PC-9 (cell line): Measurements from ENCODE around the gene RABGGTA. TPM values are rescaled to one million over a fixed set of nuclear protein-coding genes. Genes with fewer than 3 reads are reported as not detected.

Source experiments
- BruUV-seq: library from RNA; stranded (reverse); fragments of 400-500 nt; replicated peaks from 2 replicates; lab custom pipeline; 2021; lab: Mats Ljungman, UMichigan
- CTCF ChIA-PET: fragments of 300-600 bp; sonication (Branson Sonifier 250); formaldehyde crosslinking; loops from one replicate; lab custom pipeline; 2022; ENCODE audit warnings: antibody characterized with exemption; lab: Charles Lee
- POLR2A ChIA-PET: fragments of 300-600 bp; sonication (Branson Sonifier 250); formaldehyde crosslinking; loops from one replicate; lab custom pipeline; 2022; ENCODE audit warnings: antibody characterized with exemption; ENCODE audit not compliant: unreplicated experiment; lab: Charles Lee
- DNase-seq, 2 experiments: peaks; one replicate each; pipeline versions ENCODE4 v3.0.0 to v3.0.0-alpha.2; 2015 to 2022; ENCODE audit warnings: mixed read lengths in 1 of 2
- H2AFZ ChIP-seq: fragments of 200-600 bp; sonication (generic); 2 replicates; pipeline ENCODE4 v1.8.1; 2017; ENCODE audit warnings: antibody characterized with exemption
- H3F3A ChIP-seq: fragments of 200-600 bp; sonication (generic); 2 replicates; pipeline ENCODE4 v1.8.1; 2017; ENCODE audit warnings: antibody characterized with exemption, mild to moderate bottlenecking, low read depth; ENCODE audit not compliant: insufficient read depth
- H3K27ac ChIP-seq: fragments of 200-600 bp; sonication (generic); 2 replicates; pipeline ENCODE4 v1.6.1; 2016; ENCODE audit warnings: mixed run types
- H3K27me3 ChIP-seq: fragments of 200-600 bp; sonication (generic); 2 replicates; pipeline ENCODE4 v1.6.1; 2016; ENCODE audit warnings: low read depth, mixed run types; ENCODE audit not compliant: insufficient read depth
- H3K36me3 ChIP-seq: fragments of 200-600 bp; sonication (generic); 2 replicates; pipeline ENCODE4 v1.6.1; 2016; ENCODE audit warnings: low read depth, mixed run types
- H3K4me1 ChIP-seq: fragments of 200-600 bp; sonication (generic); replicated peaks from 2 replicates; pipeline ENCODE4 v1.6.1; 2016; ENCODE audit warnings: mixed run types; ENCODE audit not compliant: insufficient read depth
- H3K4me2 ChIP-seq: fragments of 200-600 bp; sonication (generic); 2 replicates; pipeline ENCODE4 v1.6.1; 2017; ENCODE audit warnings: mixed run types
- H3K4me3 ChIP-seq: fragments of 200-600 bp; sonication (generic); 2 replicates; pipeline ENCODE4 v1.6.1; 2016; ENCODE audit warnings: mixed run types
- H3K79me2 ChIP-seq: fragments of 200-600 bp; sonication (generic); 2 replicates; pipeline ENCODE4 v1.6.1; 2017; ENCODE audit warnings: low read depth, mixed run types
- H3K9me2 ChIP-seq: fragments of 200-600 bp; sonication (generic); 2 replicates; pipeline ENCODE4 v1.8.1; 2017; ENCODE audit warnings: mild to moderate bottlenecking; ENCODE audit not compliant: insufficient read depth
- H3K9me3 ChIP-seq: fragments of 200-600 bp; sonication (generic); 2 replicates; pipeline ENCODE4 v1.8.1; 2016; ENCODE audit warnings: low read depth; ENCODE audit not compliant: insufficient read depth
- H4K20me1 ChIP-seq: fragments of 200-600 bp; sonication (generic); 2 replicates; pipeline ENCODE4 v1.8.1; 2017; ENCODE audit not compliant: insufficient read depth
- CTCF ChIP-seq: fragments of 200-600 bp; sonication (generic); conservative IDR thresholded peaks from 2 replicates; pipeline ENCODE4 v1.6.1; 2017; ENCODE audit warnings: mixed run types, antibody characterized with exemption, mild to moderate bottlenecking, moderate library complexity
- EZH2 ChIP-seq: fragments of 200-600 bp; sonication (generic); IDR thresholded peaks from 2 replicates; pipeline ENCODE4 v1.8.0; 2017; ENCODE audit warnings: antibody characterized with exemption, low read depth
- intact Hi-C: fragments of 100-400 bp; cut with micrococcal nuclease; formaldehyde crosslinking; loops from one replicate; pipeline ENCODE4 v1.10.0; 2022; ENCODE audit not compliant: unreplicated experiment
- total RNA-seq: library from RNA; stranded (reverse); gene quantifications from 2 replicates; pipeline ENCODE4 v1.2.3, GENCODE V29; 2021

RABGGTA gene
- total RNA-seq, 1 experiment from 2014 or later = 25.2 TPM

GRCh38 chr14:24279301-24280186, 8.1 kb upstream of the RABGGTA start:
- Histone ChIP-seq H3K4me1 (peaks cover 8% of the 10 kb centered on the region), H3K4me2 (no peak overlapping the region; the same call in 1 of the 2 replicates), H3K4me3 (no peak overlapping the region), H3F3A (peaks cover 10% of the 10 kb centered on the region), H3K27me3 (no peaks in the 10 kb centered on the region), H4K20me1 (no peaks in the 10 kb centered on the region), H3K9me3 (no peaks in the 10 kb centered on the region), H3K79me2 (no peaks in the 10 kb centered on the region), H3K27ac (0 out of 2 replicates have a peak overlapping the region, but pooled peaks have one; percentile 26), H2AFZ (no peak overlapping the region), H3K9me2 (no peaks in the 10 kb centered on the region), H3K36me3 (no peaks in the 10 kb centered on the region)
- intact Hi-C loops = no loop called here
- no TSS peak for BruUV-seq
- CTCF ChIA-PET = no interaction called here
- TF ChIP-seq EZH2 = no peak
- peak; percentile 45 for TF ChIP-seq CTCF
- peak in 1 of 2 experiments; percentile 51 for DNase-seq
- POLR2A ChIA-PET = no interaction called here

GRCh38 chr14:24278424-24278823, 7.0 kb upstream of the RABGGTA start:
- POLR2A ChIA-PET = no interaction called here

More at GRCh38 chr14:24278424-24278823, 7.0 kb upstream of the RABGGTA start:
- Histone ChIP-seq H3K36me3 (no peaks in the 10 kb centered on the region), H3K27me3 (no peaks in the 10 kb centered on the region), H4K20me1 (no peaks in the 10 kb centered on the region), H3F3A (peaks cover 21% of the 10 kb centered on the region), H3K9me2 (no peaks in the 10 kb centered on the region), H3K27ac (no peak overlapping the region), H3K9me3 (no peaks in the 10 kb centered on the region), H3K79me2 (no peaks in the 10 kb centered on the region), H2AFZ (no peak overlapping the region), H3K4me2 (no peak overlapping the region), H3K4me3 (no peak overlapping the region), H3K4me1 (peaks cover 19% of the 10 kb centered on the region)
- DNase-seq = no peak
- CTCF ChIA-PET = no interaction called here
- TF ChIP-seq EZH2 = no peak
- no peak for TF ChIP-seq CTCF
- BruUV-seq = no TSS peak
- intact Hi-C loops = no loop called here
